Skeletal muscle satellite cell (primary cell): Measurements from ENCODE around the gene HOXB3.

ENCODE experiments used
- H3K27me3 ChIP-seq: 2 replicates; pipeline ENCODE4 v1.7.0; 2013; ENCODE audit warnings: low read length; ENCODE audit not compliant: control insufficient read depth, insufficient read depth
- H3K36me3 ChIP-seq: 2 replicates; pipeline ENCODE4 v1.7.0; 2013; ENCODE audit warnings: mild to moderate bottlenecking, control low read depth, low read length; ENCODE audit not compliant: insufficient read depth
- H3K4me1 ChIP-seq: 2 replicates; pipeline ENCODE4 v1.7.0; 2013; ENCODE audit warnings: low read length; ENCODE audit not compliant: control insufficient read depth, insufficient read depth
- H3K4me2 ChIP-seq: 2 replicates; pipeline ENCODE4 v1.7.0; 2013; ENCODE audit warnings: mild to moderate bottlenecking, low read length
- H3K4me3 ChIP-seq: 2 replicates; pipeline ENCODE4 v1.7.0; 2013; ENCODE audit warnings: low read length
- H3K9ac ChIP-seq: 2 replicates; pipeline ENCODE4 v1.7.0; 2013; ENCODE audit warnings: mild to moderate bottlenecking, low read depth, low read length, moderate library complexity
- H3K9me3 ChIP-seq: replicated peaks from 2 replicates; pipeline ENCODE4 v1.7.0; 2013; ENCODE audit warnings: mild to moderate bottlenecking, control low read depth, low read length

Gene HOXB3

DNA sequence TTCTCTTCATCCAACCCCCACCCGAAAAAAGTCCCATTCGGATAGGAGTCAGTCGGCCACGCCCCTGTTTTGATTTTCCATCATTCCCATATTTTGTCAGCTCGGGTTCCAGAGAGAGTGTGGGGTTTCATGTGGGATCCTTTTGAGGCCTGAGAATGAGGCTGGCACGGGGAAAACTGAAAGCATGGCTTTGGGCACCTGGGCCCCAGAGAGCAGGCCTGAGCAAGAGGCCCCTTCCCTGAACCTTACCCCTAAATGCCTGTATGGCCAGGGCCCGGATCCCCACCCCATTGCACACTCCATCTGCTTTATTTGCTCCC is 7.3 kb downstream of the HOXB3 start:
- H3K9me3 ChIP-seq, result no peaks in the 10 kb centered on the region
- peak overlapping the region; percentile 92 for H3K9ac ChIP-seq
- H3K4me1 ChIP-seq, result peaks cover 39% of the 10 kb centered on the region
- no peaks in the 10 kb centered on the region for H3K36me3 ChIP-seq
- H3K4me3 ChIP-seq, result peak overlapping the region; percentile 90
- H3K27me3 ChIP-seq, result no peaks in the 10 kb centered on the region
- H3K4me2 ChIP-seq, result peak overlapping the region; percentile 89

- peak overlapping the region; percentile 90 for H3K4me3 ChIP-seq
- no peak overlapping the region for H3K9ac ChIP-seq
- H3K36me3 ChIP-seq, result peaks cover 4% of the 10 kb centered on the region
- no peaks in the 10 kb centered on the region for H3K9me3 ChIP-seq
- H3K4me1 ChIP-seq, result peaks cover 27% of the 10 kb centered on the region
- H3K4me2 ChIP-seq, result no peak overlapping the region
- no peaks in the 10 kb centered on the region for H3K27me3 ChIP-seq
Observed at GRCh38 chr17:48579760-48580554, 10.1 kb downstream of the HOXB3 start.

- Histone ChIP-seq H3K27me3 (no peaks in the 10 kb centered on the region), H3K9me3 (no peaks in the 10 kb centered on the region), H3K4me3 (no peak overlapping the region), H3K36me3 (peaks cover 8% of the 10 kb centered on the region), H3K4me1 (peaks cover 26% of the 10 kb centered on the region), H3K4me2 (peak overlapping the region; percentile 100), H3K9ac (no peak overlapping the region)
Observed at GRCh38 chr17:48579471-48579759, 10.6 kb downstream of the HOXB3 start.

DNA sequence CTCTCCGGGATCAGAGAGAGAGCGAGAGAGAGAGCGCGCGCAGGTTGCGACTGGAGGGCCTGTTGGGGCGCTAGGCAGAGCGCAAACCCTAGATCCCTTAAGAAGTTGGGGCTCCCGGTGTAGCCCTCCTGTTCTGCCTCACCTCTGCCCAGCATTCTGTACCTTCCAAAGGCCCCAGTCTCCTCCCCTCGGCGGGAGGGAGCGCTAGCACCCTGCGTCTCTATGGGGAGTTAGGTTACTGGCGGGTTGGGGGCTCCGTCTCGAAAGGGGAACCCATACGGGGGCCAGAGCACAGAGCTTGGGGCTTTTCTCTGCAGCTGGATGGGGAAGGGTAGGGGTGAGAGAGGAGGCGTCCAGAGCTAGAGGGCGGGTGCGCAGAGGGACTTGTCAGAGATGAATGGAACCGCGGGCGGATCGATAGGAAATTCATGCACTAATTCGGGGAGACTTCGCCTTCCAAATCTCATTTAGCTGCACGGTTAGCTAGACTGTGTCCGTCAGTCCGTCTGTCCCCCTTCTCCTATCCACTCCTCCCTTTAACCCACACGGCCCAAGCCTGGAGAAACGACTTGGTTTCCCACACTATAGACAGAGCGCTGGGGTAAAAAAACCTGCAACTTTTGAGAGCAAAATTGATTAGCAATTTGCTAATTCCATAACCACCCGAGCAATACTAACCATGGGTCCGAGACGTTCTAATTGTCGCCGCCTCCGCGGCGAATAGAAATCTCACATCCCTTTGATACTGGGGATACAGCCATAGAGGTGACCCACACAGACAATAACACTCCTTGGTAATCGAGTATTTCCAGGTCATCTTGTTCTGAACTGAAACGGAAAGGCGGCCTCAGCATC is 11.2 kb downstream of the HOXB3 start:
- no peaks in the 10 kb centered on the region for H3K9me3 ChIP-seq
- H3K9ac ChIP-seq, result peak overlapping the region; percentile 87
- peak overlapping the region; percentile 87 for H3K4me3 ChIP-seq
- peaks cover 26% of the 10 kb centered on the region for H3K4me1 ChIP-seq
- H3K36me3 ChIP-seq, result peaks cover 8% of the 10 kb centered on the region
- peak overlapping the region; percentile 100 for H3K4me2 ChIP-seq
- no peaks in the 10 kb centered on the region for H3K27me3 ChIP-seq

DNA sequence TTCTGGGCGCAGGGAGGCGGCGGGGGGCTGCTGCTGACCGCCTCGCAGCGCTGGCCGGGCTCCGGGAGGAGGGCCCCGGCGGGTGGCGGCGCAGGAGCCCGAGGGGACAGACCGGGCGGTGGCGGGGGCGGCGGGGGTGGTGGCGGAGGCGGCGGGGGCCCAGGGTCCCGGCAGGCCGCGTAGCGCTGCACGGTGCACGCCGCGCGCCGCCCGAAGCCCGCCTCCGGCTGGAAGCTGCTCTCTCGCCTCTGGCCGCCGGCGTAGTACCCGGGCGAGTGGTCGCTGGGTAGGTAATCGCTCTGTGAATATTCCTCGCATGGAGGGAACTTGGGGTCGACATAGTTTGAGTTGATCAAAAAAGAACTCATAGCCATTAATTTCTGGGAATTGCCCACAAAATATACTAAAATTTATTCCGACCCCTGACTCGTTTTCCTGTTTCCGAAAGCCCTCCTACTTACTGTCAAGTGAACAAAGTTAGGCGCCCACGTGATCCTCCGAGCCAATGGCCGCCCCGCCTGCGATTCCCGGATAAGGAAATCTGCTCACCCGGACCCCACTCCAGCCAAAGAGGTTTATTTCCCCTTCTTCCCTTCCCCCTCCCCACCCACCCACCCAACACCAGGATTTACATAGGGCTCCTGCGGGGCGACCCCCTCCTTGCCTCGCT is 12.0 kb downstream of the HOXB3 start, which contains the start of gene HOXB4:
Gene HOXB4, minus strand, starts transcription at position 405 of the 670 bp plus-strand sequence. Its CDS starts 31 bp downstream, at position 374.
- peak within 1 kb of the TSS; percentile 87 for H3K9ac ChIP-seq
- H3K27me3 ChIP-seq, result no peaks in the 10 kb centered on the region
- peak within 1 kb of the TSS; percentile 87 for H3K4me3 ChIP-seq
- peaks cover 25% of the 10 kb centered on the region for H3K4me1 ChIP-seq
- H3K36me3 ChIP-seq, result peaks cover 8% of the 10 kb centered on the region
- H3K9me3 ChIP-seq, result no peaks in the 10 kb centered on the region
- peak within 1 kb of the TSS; percentile 100 for H3K4me2 ChIP-seq

GRCh38 chr17:48577330-48577945 is 12.6 kb downstream of the HOXB3 start:
- Histone ChIP-seq H3K9me3 (no peaks in the 10 kb centered on the region), H3K4me3 (peak overlapping the region; percentile 87), H3K9ac (peak overlapping the region; percentile 72), H3K4me2 (peak overlapping the region; percentile 100), H3K36me3 (peaks cover 8% of the 10 kb centered on the region), H3K4me1 (peaks cover 25% of the 10 kb centered on the region), H3K27me3 (no peaks in the 10 kb centered on the region)

GRCh38 chr17:48576479-48577309 is 13.3 kb downstream of the HOXB3 start:
- Histone ChIP-seq H3K4me1 (peaks cover 30% of the 10 kb centered on the region), H3K4me2 (peak overlapping the region; percentile 100), H3K9me3 (no peaks in the 10 kb centered on the region), H3K9ac (peak overlapping the region; percentile 72), H3K27me3 (no peaks in the 10 kb centered on the region), H3K4me3 (peak overlapping the region; percentile 87), H3K36me3 (peaks cover 8% of the 10 kb centered on the region)

DNA sequence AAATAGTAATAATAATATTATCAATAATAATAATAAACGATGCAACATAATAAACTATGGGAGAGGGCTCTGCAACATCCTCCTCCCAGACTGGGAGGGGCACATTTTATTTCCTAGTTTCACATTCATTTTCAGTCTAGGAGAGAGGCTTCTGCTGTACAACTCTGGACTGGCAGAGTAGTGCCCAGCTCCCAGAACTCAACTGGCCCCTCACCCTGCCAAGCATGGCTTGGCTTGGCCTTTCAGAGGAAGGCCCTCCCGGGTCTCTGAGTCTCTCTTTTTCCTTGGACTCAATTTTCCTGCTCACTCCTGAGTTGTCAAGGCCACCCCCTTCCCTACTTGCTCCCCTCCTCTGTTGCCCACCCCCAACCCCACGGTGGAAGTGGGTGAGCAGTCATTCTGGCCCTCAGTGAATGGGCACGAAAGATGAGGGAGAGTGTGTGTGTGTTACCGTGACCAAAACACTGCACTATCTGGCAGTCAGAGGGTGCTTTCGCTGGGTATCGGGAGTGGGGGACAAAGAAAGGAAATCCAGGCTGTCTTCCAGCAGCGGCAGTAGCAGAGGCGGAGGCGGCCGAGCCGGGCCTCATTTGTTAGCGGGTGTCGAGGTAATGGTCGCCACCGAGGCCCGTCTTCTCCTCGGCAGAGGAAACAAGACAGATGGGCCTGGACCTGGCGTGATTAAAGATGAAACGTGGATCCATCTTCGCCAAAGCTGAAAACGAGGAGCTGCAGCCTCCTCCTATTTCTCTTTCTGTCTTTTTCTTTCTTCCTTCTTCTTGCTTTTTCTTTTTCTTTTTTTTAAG is 14.2 kb downstream of the HOXB3 start:
- no peaks in the 10 kb centered on the region for H3K9me3 ChIP-seq
- H3K4me3 ChIP-seq, result no peak overlapping the region
- H3K27me3 ChIP-seq, result no peaks in the 10 kb centered on the region
- H3K4me1 ChIP-seq, result peaks cover 34% of the 10 kb centered on the region
- H3K9ac ChIP-seq, result no peak overlapping the region
- peaks cover 8% of the 10 kb centered on the region for H3K36me3 ChIP-seq
- H3K4me2 ChIP-seq, result no peak overlapping the region

- Histone ChIP-seq H3K27me3 (no peaks in the 10 kb centered on the region), H3K36me3 (peaks cover 8% of the 10 kb centered on the region), H3K9ac (no peak overlapping the region), H3K4me2 (no peak overlapping the region), H3K4me1 (peaks cover 40% of the 10 kb centered on the region), H3K4me3 (no peak overlapping the region), H3K9me3 (no peaks in the 10 kb centered on the region)
Observed at GRCh38 chr17:48575066-48575582, 14.9 kb downstream of the HOXB3 start.

DNA sequence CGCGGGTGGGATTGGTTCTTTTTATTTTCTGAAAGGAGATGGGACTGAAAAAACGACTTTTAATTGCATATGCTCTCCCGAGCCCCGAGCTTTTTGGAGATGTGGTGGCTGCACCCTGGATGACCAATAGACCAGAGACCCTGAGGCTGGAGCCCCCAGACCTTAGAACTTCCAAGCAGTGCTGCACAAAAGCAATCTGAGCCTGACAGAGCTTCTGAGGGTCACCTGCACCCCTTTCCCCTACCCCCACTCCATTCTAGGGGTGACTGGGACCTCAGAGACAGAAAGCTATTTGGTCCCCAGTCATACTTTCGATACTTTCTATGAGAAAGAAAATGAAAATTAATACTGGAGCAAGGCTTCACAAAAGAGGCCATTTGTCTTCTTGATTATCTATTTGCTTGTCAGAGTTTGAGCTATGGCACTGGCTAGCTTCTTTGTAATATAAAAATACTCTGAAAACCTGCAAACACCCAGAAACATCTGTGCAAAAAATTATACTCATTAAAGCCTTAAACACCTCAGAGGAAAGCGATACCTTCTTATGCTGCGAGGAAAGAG is 15.5 kb downstream of the HOXB3 start:
- H3K4me1 ChIP-seq, result peaks cover 44% of the 10 kb centered on the region
- H3K4me2 ChIP-seq, result no peak overlapping the region
- H3K9me3 ChIP-seq, result no peaks in the 10 kb centered on the region
- peaks cover 8% of the 10 kb centered on the region for H3K36me3 ChIP-seq
- no peaks in the 10 kb centered on the region for H3K27me3 ChIP-seq
- H3K4me3 ChIP-seq, result no peak overlapping the region
- no peak overlapping the region for H3K9ac ChIP-seq
